Cardiac muscle cell (in vitro differentiated cells and primary cell): ENCODE results near the gene LTN1. TPM values are rescaled to one million over a fixed set of nuclear protein-coding genes. Genes with fewer than 3 reads are reported as not detected.
"Not testable (repeated sequence)": the region's sequence is repeated elsewhere in the genome, so short reads cannot be mapped to it uniquely, and the experiment has no call there.

Source experiments
- DNase-seq, 2 donors: peaks; one replicate each; pipeline versions ENCODE4 v3.0.0 to v3.0.0-alpha.2; 2010 to 2017; ENCODE audit warnings: low read depth in 1 of 2, low spot score in 1 of 2
- H3K27ac ChIP-seq: fragments of 200-600 bp; sonication (generic); 2 replicates; pipeline ENCODE4 v1.5.1; 2016
- H3K27me3 ChIP-seq: fragments of 200-600 bp; sonication (generic); 2 replicates; pipeline ENCODE4 v1.6.0; 2016; ENCODE audit warnings: control low read depth
- H3K36me3 ChIP-seq: fragments of 200-600 bp; sonication (generic); 2 replicates; pipeline ENCODE4 v1.5.1; 2016; ENCODE audit warnings: control low read depth
- H3K4me1 ChIP-seq: fragments of 200-600 bp; sonication (generic); 2 replicates; pipeline ENCODE4 v1.8.1; 2017; ENCODE audit warnings: low read depth, mild to moderate bottlenecking, mixed run types
- H3K4me3 ChIP-seq: fragments of 200-600 bp; sonication (generic); 2 replicates; pipeline ENCODE4 v1.5.1; 2016; ENCODE audit warnings: mild to moderate bottlenecking
- H3K9me3 ChIP-seq: fragments of 200-600 bp; sonication (generic); 2 replicates; pipeline ENCODE4 v1.5.1; 2017; ENCODE audit warnings: low read depth, mild to moderate bottlenecking, control low read depth
- CTCF ChIP-seq: IDR thresholded peaks from 2 replicates; pipeline ENCODE4 v1.5.1; 2012; ENCODE audit warnings: low read depth, mild to moderate bottlenecking, low read length
- polyA plus RNA-seq: library from polyadenylated mRNA; unstranded; fragments of >200 nt; fragmentation: Nextera tagmentation; extraction: Ambion mirVana; gene quantifications from 2 replicates; pipeline ENCODE4 v1.2.1, GENCODE V29; 2016
- total RNA-seq: library from RNA; depleted of rRNA; stranded (reverse); fragments of >200 nt; gene quantifications from 2 replicates; pipeline ENCODE4 v1.2.3, GENCODE V29; 2016

The LTN1 gene
- total and polyA plus RNA-seq, 2 experiments from 2014 or later: 10.7 to 16.9 TPM

GRCh38 chr21:29017639-29018237, 25.1 kb upstream of the LTN1 start:
- no peak overlapping the region for H3K27ac ChIP-seq
- H3K4me3 ChIP-seq: no peak overlapping the region
- H3K27me3 ChIP-seq: no peaks in the 10 kb centered on the region
- no peaks in the 10 kb centered on the region for H3K36me3 ChIP-seq
- DNase-seq: peak in 1 of 2 donors; percentile 9
- no peak for TF ChIP-seq CTCF
- H3K4me1 ChIP-seq: no peaks in the 10 kb centered on the region
- H3K9me3 ChIP-seq: no peaks in the 10 kb centered on the region

DNA sequence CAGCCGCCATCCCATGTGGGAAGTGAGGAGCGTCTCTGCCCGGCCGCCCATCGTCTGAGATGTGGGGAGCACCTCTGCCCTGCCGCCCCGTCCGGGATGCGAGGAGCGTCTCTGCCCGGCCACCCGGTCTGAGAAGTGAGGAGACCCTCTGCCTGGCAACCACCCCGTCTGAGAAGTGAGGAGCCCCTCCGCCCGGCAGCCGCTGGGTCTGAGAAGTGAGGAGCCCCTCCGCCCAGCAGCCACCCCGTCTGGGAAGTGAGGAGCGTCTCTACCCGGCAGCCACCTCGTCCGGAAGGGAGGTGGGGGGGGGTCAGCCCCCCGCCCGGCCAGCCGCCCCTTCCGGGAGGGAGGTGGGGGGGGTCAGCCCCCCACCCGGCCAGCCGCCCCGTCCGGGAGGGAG, 18.6 kb upstream of the LTN1 start:
- not testable (repeated sequence) for H3K4me3 ChIP-seq, H3K9me3 ChIP-seq, H3K4me1 ChIP-seq, H3K36me3 ChIP-seq, H3K27ac ChIP-seq, H3K27me3 ChIP-seq, DNase-seq

GRCh38 chr21:29008367-29008766, 15.7 kb upstream of the LTN1 start:
- no peaks in the 10 kb centered on the region for H3K27me3 ChIP-seq
- H3K4me1 ChIP-seq: no peaks in the 10 kb centered on the region
- no peak for DNase-seq
- no peak overlapping the region for H3K4me3 ChIP-seq
- no peak overlapping the region for H3K27ac ChIP-seq
- no peaks in the 10 kb centered on the region for H3K9me3 ChIP-seq
- H3K36me3 ChIP-seq: peaks cover 5% of the 10 kb centered on the region
- TF ChIP-seq CTCF: no peak

DNA sequence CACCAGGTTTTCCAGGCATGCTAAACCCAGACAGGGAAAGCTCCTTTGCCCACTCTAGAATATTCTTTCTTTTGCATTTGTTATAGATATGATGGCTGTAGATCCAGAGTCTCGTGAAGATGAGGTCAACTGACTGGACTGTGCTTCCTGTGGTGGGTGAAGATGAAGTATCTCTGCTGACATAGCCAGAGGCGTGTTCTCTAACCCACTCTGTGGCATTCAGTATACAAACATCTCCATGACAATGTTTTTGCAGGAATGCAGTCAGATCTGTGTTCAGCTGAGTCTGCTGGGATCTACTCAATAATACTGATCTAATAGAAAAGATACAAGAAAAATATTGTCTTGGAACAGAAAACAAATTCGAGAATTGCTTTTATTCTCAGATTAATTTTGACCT, 15.1 kb upstream of the LTN1 start:
- H3K27ac ChIP-seq: no peak overlapping the region

DNA sequence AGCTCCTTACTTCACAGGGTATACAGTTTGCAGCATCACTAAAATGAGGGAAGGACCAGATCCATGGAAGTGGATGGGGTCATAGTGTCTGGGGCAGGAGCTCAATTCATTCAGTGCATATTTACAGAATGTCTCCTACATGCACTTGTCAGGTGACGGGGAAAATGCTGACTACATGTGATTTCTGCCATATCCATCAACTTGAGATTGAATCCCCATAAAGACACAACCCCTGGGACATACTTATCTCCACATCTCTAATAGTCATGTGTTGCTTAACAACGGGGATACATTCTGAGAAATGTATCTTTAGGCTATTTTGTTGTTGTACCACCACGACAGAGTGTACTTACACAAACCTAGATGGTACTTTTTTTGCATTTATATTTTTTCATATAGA, 14.5 kb upstream of the LTN1 start:
- Histone ChIP-seq H3K4me3 (no peak overlapping the region), H3K27ac (no peak overlapping the region), H3K27me3 (no peaks in the 10 kb centered on the region), H3K4me1 (no peaks in the 10 kb centered on the region), H3K36me3 (peaks cover 5% of the 10 kb centered on the region), H3K9me3 (no peaks in the 10 kb centered on the region)
- TF ChIP-seq CTCF: no peak
- no peak for DNase-seq

More for the DNA sequence above, 15.1 kb upstream of the LTN1 start:
- H3K36me3 ChIP-seq: peaks cover 5% of the 10 kb centered on the region
- H3K9me3 ChIP-seq: no peaks in the 10 kb centered on the region
- no peaks in the 10 kb centered on the region for H3K4me1 ChIP-seq
- H3K4me3 ChIP-seq: no peak overlapping the region
- no peaks in the 10 kb centered on the region for H3K27me3 ChIP-seq
- no peak for DNase-seq
- no peak for TF ChIP-seq CTCF

- no peak for TF ChIP-seq CTCF
- H3K27ac ChIP-seq: no peak overlapping the region
- peak in 1 of 2 donors; percentile 10 for DNase-seq
- peaks cover 5% of the 10 kb centered on the region for H3K36me3 ChIP-seq
- no peaks in the 10 kb centered on the region for H3K9me3 ChIP-seq
- no peak overlapping the region for H3K4me3 ChIP-seq
- no peaks in the 10 kb centered on the region for H3K27me3 ChIP-seq
- H3K4me1 ChIP-seq: no peaks in the 10 kb centered on the region
Measured at GRCh38 chr21:29005696-29006095, 13.0 kb upstream of the LTN1 start.
